HepG2 (cell line): ENCODE measurements around the gene RYR2. TPM values are rescaled to one million over a fixed set of nuclear protein-coding genes. Genes with fewer than 3 reads are reported as not detected.

Source experiments
- ATAC-seq: fragments of 200-7000 bp; cut with Tn5 transposase; 3 replicates; pipeline ENCODE4 v1.9.1; 2020; ENCODE audit warnings: mild to moderate bottlenecking, moderate library complexity
- BruUV-seq: library from RNA; stranded (reverse); fragments of 400-500 nt; replicated peaks from 2 replicates; lab custom pipeline; 2021; lab: Mats Ljungman, UMichigan
- CTCF ChIA-PET: fragments of 300-600 bp; formaldehyde crosslinking; extraction: SDS; loops from one replicate; lab custom pipeline; 2021; ENCODE audit warnings: low total read pairs, inconsistent platforms, low intra/inter-chr PET ratio; lab: Yijun Ruan, JAX
- POLR2A ChIA-PET: fragments of 350-600 bp; sonication (Branson Sonifier 250); formaldehyde crosslinking; loops from one replicate; lab custom pipeline; 2020; ENCODE audit warnings: antibody characterized with exemption, inconsistent platforms; lab: Yijun Ruan, JAX
- DNase-seq: peaks from one replicate; pipeline ENCODE4 v3.0.0-alpha.2; 2015; ENCODE audit warnings: low spot score
- FAIRE-seq: peaks from 3 replicates; lab custom pipeline; 2011; peaks lifted over from hg19 to GRCh38; lab: Jason Lieb, UNC
- H2AFZ ChIP-seq: one replicate; pipeline ENCODE4 v1.6.1; 2011; ENCODE audit warnings: low read length, inconsistent platforms
- H3K27ac ChIP-seq: fragments of 300-600 bp; 3 replicates; pipeline ENCODE4 v1.8.0; 2011; ENCODE audit warnings: mixed run types, mild to moderate bottlenecking, mixed read lengths, low read length, inconsistent platforms; ENCODE audit not compliant: insufficient read depth; ENCODE audit errors: extremely low read length
- H3K27me3 ChIP-seq, 2 experiments: fragments of 200-600 bp in 1 of 2; 2 replicates in 1 of 2; 3 replicates in 1 of 2; pipeline versions ENCODE4 v1.6.0 to v1.8.0; 2011; ENCODE audit warnings: low read length in 2 of 2, mild to moderate bottlenecking in 2 of 2, moderate library complexity in 2 of 2, inconsistent platforms in 1 of 2; ENCODE audit not compliant: insufficient read depth in 2 of 2, control insufficient read depth in 1 of 2
- H3K36me3 ChIP-seq, 2 experiments: fragments of 200-600 bp in 1 of 2; replicated peaks in 1 of 2; 2 replicates in 1 of 2; 3 replicates in 1 of 2; pipeline versions ENCODE4 v1.5.1 to v1.8.0; 2011; ENCODE audit warnings: low read length in 2 of 2, inconsistent platforms in 1 of 2; ENCODE audit not compliant: insufficient read depth in 2 of 2, control insufficient read depth in 1 of 2
- H3K4me1 ChIP-seq: 2 replicates; pipeline ENCODE4 v1.5.1; 2012; ENCODE audit warnings: low read length, inconsistent platforms; ENCODE audit not compliant: insufficient read depth
- H3K4me2 ChIP-seq: 2 replicates; pipeline ENCODE4 v1.6.0; 2011; ENCODE audit warnings: low read depth, low read length, inconsistent platforms
- H3K4me3 ChIP-seq, 3 experiments: fragments of 200-600 bp in 1 of 3; sonication (generic), shearing (Covaris generic) in 1 of 3; replicated peaks in 1 of 3; 2 replicates each; pipeline ENCODE4 v1.5.1; 2011 to 2016; ENCODE audit warnings: low read length in 3 of 3, inconsistent platforms in 2 of 3, low read depth in 2 of 3, mild to moderate bottlenecking in 2 of 3, control low read depth in 1 of 3, mixed read lengths in 1 of 3; ENCODE audit not compliant: insufficient read depth in 1 of 3
- H3K79me2 ChIP-seq: one replicate; pipeline ENCODE4 v1.6.1; 2011; ENCODE audit warnings: low read length, inconsistent platforms; ENCODE audit not compliant: insufficient read depth
- H3K9ac ChIP-seq: 2 replicates; pipeline ENCODE4 v1.6.0; 2011; ENCODE audit warnings: mild to moderate bottlenecking, low read depth, low read length, inconsistent platforms; ENCODE audit not compliant: insufficient read depth
- H3K9me3 ChIP-seq: 2 replicates; pipeline ENCODE4 v1.5.1; 2012; ENCODE audit warnings: mild to moderate bottlenecking, low read length
- H4K20me1 ChIP-seq: 2 replicates; pipeline ENCODE4 v1.6.0; 2011; ENCODE audit warnings: inconsistent platforms, mild to moderate bottlenecking, low read length, moderate library complexity; ENCODE audit not compliant: insufficient read depth
- ARID4A ChIP-seq: sonication (generic); formaldehyde crosslinking; IDR thresholded peaks from 2 replicates; pipeline ENCODE4 v1.5.0; 2020; ENCODE audit warnings: mild to moderate bottlenecking, missing genetic modification reagents, borderline replicate concordance
- MAFF ChIP-seq: IDR thresholded peaks from 2 replicates; pipeline ENCODE4 v1.6.1; 2011; ENCODE audit warnings: low read depth, low read length, improper control_type of control experiment
- MAFK ChIP-seq, 2 experiments: IDR thresholded peaks in 1 of 2; conservative IDR thresholded peaks in 1 of 2; 2 replicates each; pipeline ENCODE4 v1.6.1; 2011; ENCODE audit warnings: improper control_type of control experiment in 2 of 2, low read length in 2 of 2
- ZNF30 ChIP-seq: sonication (generic); formaldehyde crosslinking; IDR thresholded peaks from 2 replicates; pipeline ENCODE4 v1.5.0; 2020; ENCODE audit warnings: mild to moderate bottlenecking, missing genetic modification reagents
- WGBS: methylation state at CpG from one replicate; pipeline ENCODE4 v1.1.6; 2017; ENCODE audit warnings: low lambda C conversion rate; 5-methylcytosine and 5-hydroxymethylcytosine counted together
- in situ Hi-C: cut with HindIII; loops from 2 replicates; pipeline ENCODE4 v1.10.0; 2017; ENCODE audit warnings: low pct_unique_long_range_greater_than_20kb; ENCODE audit not compliant: extremely low pct_ligation_motif_present
- intact Hi-C: fragments of 100-400 bp; cut with micrococcal nuclease; formaldehyde crosslinking; loops from one replicate; pipeline ENCODE4 v1.10.0; 2022; ENCODE audit not compliant: unreplicated experiment
- polyA plus RNA-seq, 8 experiments: library from polyadenylated mRNA; depleted of rRNA in 3 of 8; stranded (reverse) in 7 of 8; unstranded in 1 of 8; fragments of >200 nt; fragmentation: Illumina TruSeq in 4 of 8; extraction: Trizol in 4 of 8; gene quantifications; 2 replicates each; pipeline versions ENCODE4 v1.2.1 to v1.2.3, GENCODE V29; 2011 to 2016; ENCODE audit warnings: low read depth in 4 of 8, missing spikeins in 1 of 8, mixed read lengths in 1 of 8; ENCODE audit not compliant: insufficient read depth in 1 of 8
- total RNA-seq, 5 experiments: library from RNA; depleted of rRNA; stranded (reverse); fragments of >200 nt; fragmentation: Illumina TruSeq; extraction: Trizol; gene quantifications; 2 replicates each; pipeline ENCODE4 v1.2.3, GENCODE V29; 2016; ENCODE audit warnings: low read depth in 1 of 5
- TF ChIP-seq, protein P1 (sequence below): sonication (generic); formaldehyde crosslinking; IDR thresholded peaks from 2 replicates; pipeline ENCODE4 v1.4.0; 2020; ENCODE audit warnings: missing genetic modification reagents, borderline replicate concordance

Gene RYR2
- total and polyA plus RNA-seq, 2 of the 13 experiments (the other 11 are each of a cell fraction or from before 2014, with no cell fraction given), result not detected

DNA sequence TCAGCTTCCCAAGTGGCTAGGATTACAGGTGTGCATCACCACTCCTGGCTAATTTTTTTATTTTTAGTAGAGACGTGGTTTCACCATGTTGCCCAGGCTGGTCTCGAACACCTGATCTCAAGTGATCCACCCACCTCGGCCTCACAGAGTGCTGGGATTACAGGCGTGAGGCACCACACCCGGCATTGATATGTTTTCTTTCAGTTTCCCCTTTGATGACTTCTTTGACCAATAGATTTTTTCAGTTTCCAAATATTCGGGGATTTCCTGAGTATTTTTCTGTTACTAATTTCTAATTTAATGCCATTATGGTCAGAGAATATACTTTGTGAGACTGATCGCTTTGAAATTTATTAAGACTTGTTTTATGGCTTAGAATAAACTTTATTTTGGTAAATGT, 406.1 kb downstream of the RYR2 start (continued):
- TF ChIP-seq ARID4A (no peak), ZNF30 (no peak)

GRCh38 chr1:237457573-237457972, 415.6 kb downstream of the RYR2 start:
- intact Hi-C loops, result no loop called here
- Histone ChIP-seq H3K27ac (no peak overlapping the region), H3K36me3 (no peaks in the 10 kb centered on the region), H3K4me2 (no peak overlapping the region), H3K9me3 (no peaks in the 10 kb centered on the region), H3K9ac (no peak overlapping the region), H4K20me1 (no peaks in the 10 kb centered on the region), H3K4me3 (no peak overlapping the region), H3K4me1 (no peaks in the 10 kb centered on the region), H2AFZ (no peak overlapping the region), H3K27me3 (no peaks in the 10 kb centered on the region), H3K79me2 (no peaks in the 10 kb centered on the region)
- CTCF ChIA-PET, result no interaction called here
- POLR2A ChIA-PET, result no interaction called here
- BruUV-seq, result no TSS peak
- WGBS, result 10% methylated on average over 3 of the region's 3 CpGs
- peak; percentile 71; the same call in 1 of the 2 replicates for TF ChIP-seq MAFF
- peak; percentile 75 to 76 for TF ChIP-seq MAFK (conservative IDR thresholded peaks at IDR 0.05 in 1 of 2, IDR thresholded peaks at IDR 0.05 in 1 of 2; ENCODE audit: low read length in 2 of 2)
- TF ChIP-seq, protein P1, sequence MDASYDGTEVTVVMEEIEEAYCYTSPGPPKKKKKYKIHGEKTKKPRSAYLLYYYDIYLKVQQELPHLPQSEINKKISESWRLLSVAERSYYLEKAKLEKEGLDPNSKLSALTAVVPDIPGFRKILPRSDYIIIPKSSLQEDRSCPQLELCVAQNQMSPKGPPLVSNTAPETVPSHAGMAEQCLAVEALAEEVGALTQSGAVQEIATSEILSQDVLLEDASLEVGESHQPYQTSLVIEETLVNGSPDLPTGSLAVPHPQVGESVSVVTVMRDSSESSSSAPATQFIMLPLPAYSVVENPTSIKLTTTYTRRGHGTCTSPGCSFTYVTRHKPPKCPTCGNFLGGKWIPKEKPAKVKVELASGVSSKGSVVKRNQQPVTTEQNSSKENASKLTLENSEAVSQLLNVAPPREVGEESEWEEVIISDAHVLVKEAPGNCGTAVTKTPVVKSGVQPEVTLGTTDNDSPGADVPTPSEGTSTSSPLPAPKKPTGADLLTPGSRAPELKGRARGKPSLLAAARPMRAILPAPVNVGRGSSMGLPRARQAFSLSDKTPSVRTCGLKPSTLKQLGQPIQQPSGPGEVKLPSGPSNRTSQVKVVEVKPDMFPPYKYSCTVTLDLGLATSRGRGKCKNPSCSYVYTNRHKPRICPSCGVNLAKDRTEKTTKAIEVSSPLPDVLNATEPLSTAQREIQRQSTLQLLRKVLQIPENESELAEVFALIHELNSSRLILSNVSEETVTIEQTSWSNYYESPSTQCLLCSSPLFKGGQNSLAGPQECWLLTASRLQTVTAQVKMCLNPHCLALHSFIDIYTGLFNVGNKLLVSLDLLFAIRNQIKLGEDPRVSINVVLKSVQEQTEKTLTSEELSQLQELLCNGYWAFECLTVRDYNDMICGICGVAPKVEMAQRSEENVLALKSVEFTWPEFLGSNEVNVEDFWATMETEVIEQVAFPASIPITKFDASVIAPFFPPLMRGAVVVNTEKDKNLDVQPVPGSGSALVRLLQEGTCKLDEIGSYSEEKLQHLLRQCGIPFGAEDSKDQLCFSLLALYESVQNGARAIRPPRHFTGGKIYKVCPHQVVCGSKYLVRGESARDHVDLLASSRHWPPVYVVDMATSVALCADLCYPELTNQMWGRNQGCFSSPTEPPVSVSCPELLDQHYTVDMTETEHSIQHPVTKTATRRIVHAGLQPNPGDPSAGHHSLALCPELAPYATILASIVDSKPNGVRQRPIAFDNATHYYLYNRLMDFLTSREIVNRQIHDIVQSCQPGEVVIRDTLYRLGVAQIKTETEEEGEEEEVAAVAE, result no peak
- no peak for FAIRE-seq
- ATAC-seq, result no peak
- no peak for DNase-seq
- in situ Hi-C loops, result no loop called here
